ENCODE data around the gene TMEM271.

TMEM271 gene

DNA sequence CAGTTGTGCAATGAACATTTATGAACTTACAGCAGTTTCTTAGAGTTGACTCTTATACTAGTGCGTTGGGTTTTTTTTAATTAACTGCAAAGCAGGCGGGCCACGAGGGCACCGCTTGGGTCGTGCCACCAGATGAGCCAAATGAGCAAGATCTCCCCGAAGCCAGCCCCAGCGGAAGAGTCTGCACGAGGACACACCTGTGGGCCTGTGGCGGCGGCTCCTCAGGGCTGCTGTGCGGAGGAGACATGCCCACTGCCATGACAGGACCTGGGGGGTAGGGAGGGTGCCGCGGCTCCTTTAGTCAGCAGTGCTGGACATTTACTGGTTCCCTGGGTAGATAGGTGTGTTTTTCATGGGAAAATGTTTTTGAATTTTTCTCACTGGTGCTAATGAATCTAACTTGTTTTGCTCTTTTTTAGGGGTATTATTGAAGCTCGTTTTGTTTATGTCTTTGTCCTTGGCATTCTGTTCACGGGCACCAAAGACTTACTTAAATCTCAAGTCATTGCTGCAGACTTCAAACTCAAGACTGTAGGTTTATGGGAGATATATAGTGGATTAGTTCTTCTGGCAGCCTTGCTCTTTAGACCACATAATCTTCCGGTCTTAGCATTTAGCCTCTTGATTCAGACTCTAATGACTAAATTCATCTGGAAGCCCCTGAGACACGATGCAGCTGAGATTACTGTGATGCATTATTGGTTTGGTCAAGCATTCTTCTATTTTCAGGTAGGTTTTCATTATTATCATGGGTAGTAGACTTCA lies 45.9 kb downstream of the TMEM271 start:
- no peak overlapping the region for H3K27ac Mint-ChIP-seq
- no peak overlapping the region for H3K4me3 Mint-ChIP-seq
- peaks cover 8% of the 10 kb centered on the region for H3K9me3 Mint-ChIP-seq
- no peaks in the 10 kb centered on the region for H3K4me1 Mint-ChIP-seq (ENCODE audit: low read depth)
- no peaks in the 10 kb centered on the region for H3K27me3 Mint-ChIP-seq (ENCODE audit: low read depth)
- peaks cover 46% of the 10 kb centered on the region for H3K36me3 Mint-ChIP-seq (ENCODE audit: low read depth)

- no peak overlapping the region for H3K4me3 Mint-ChIP-seq
- H3K9me3 Mint-ChIP-seq = peaks cover 8% of the 10 kb centered on the region
- H3K36me3 Mint-ChIP-seq (ENCODE audit: low read depth) = peaks cover 46% of the 10 kb centered on the region
- no peak overlapping the region for H3K27ac Mint-ChIP-seq
- no peaks in the 10 kb centered on the region for H3K4me1 Mint-ChIP-seq (ENCODE audit: low read depth)
- H3K27me3 Mint-ChIP-seq (ENCODE audit: low read depth) = no peaks in the 10 kb centered on the region
Observed at GRCh38 chr4:529563-529962, 46.5 kb downstream of the TMEM271 start.

DNA sequence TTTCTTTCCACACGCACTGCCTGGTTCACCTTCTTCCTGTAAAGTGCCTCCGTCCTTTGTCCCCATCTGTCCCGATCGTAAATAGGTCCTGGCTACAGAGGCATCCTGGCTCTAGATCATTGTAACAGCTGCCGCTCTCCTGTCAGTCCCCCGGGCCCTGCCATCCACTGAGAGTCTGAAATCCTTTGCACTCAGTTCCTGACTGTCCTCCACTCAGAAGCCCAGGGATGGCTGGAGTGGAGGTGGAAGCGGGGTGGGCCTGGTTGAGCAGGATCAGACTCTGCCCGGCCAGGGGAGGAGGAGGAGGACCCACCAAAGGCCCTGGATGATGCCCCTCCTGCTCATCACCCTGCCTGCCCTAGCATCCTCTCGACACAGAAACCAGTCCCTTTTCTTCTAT lies 47.3 kb downstream of the TMEM271 start:
- Mint-ChIP-seq H3K4me3 (no peak overlapping the region), H3K36me3 (ENCODE audit: low read depth) (peaks cover 45% of the 10 kb centered on the region), H3K27me3 (ENCODE audit: low read depth) (no peaks in the 10 kb centered on the region), H3K4me1 (ENCODE audit: low read depth) (no peaks in the 10 kb centered on the region), H3K27ac (no peak overlapping the region), H3K9me3 (peaks cover 8% of the 10 kb centered on the region)

GRCh38 chr4:528296-528695 lies 47.8 kb downstream of the TMEM271 start:
- no peak overlapping the region for H3K4me3 Mint-ChIP-seq
- H3K4me1 Mint-ChIP-seq (ENCODE audit: low read depth) = no peaks in the 10 kb centered on the region
- no peaks in the 10 kb centered on the region for H3K27me3 Mint-ChIP-seq (ENCODE audit: low read depth)
- peaks cover 8% of the 10 kb centered on the region for H3K9me3 Mint-ChIP-seq
- no peak overlapping the region for H3K27ac Mint-ChIP-seq
- peaks cover 47% of the 10 kb centered on the region for H3K36me3 Mint-ChIP-seq (ENCODE audit: low read depth)

- Mint-ChIP-seq H3K4me1 (ENCODE audit: low read depth) (no peaks in the 10 kb centered on the region), H3K27me3 (ENCODE audit: low read depth) (no peaks in the 10 kb centered on the region), H3K9me3 (no peaks in the 10 kb centered on the region), H3K4me3 (no peak overlapping the region), H3K27ac (no peak overlapping the region), H3K36me3 (ENCODE audit: low read depth) (peaks cover 45% of the 10 kb centered on the region)
Observed at GRCh38 chr4:526971-527460, 49.1 kb downstream of the TMEM271 start.

- Mint-ChIP-seq H3K27ac (no peak overlapping the region), H3K27me3 (ENCODE audit: low read depth) (no peaks in the 10 kb centered on the region)
Observed at GRCh38 chr4:526189-526909, 49.7 kb downstream of the TMEM271 start.

GRCh38 chr4:525660-526059 lies 50.4 kb downstream of the TMEM271 start:
- Mint-ChIP-seq H3K4me3 (no peak overlapping the region), H3K9me3 (no peaks in the 10 kb centered on the region), H3K4me1 (ENCODE audit: low read depth) (no peaks in the 10 kb centered on the region), H3K27me3 (ENCODE audit: low read depth) (no peaks in the 10 kb centered on the region), H3K27ac (no peak overlapping the region), H3K36me3 (ENCODE audit: low read depth) (peaks cover 44% of the 10 kb centered on the region)

More at GRCh38 chr4:526189-526909, 49.7 kb downstream of the TMEM271 start:
- no peaks in the 10 kb centered on the region for H3K4me1 Mint-ChIP-seq (ENCODE audit: low read depth)
- no peaks in the 10 kb centered on the region for H3K9me3 Mint-ChIP-seq
- H3K36me3 Mint-ChIP-seq (ENCODE audit: low read depth) = peaks cover 45% of the 10 kb centered on the region
- H3K4me3 Mint-ChIP-seq = no peak overlapping the region

DNA sequence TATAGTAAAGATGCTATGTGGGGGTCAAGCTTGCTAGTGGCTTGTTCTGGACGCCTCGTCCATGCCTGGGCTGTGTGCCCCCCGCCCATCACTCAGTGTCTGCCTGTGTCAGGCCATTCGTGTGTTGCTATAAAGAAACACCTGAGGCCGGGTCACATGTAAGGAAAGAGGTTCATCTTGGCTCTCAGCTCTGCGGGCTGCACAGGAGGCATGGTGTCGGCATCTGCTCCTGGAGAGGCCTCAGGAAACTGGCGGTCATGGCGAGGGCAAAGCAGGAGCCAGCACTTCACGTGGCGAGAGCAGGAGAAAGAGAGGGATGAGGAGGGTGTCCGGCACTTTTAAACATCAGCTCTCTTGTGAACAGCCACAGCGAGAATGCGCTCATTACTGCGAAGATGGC lies 51.9 kb downstream of the TMEM271 start:
- Mint-ChIP-seq H3K9me3 (no peaks in the 10 kb centered on the region), H3K4me1 (ENCODE audit: low read depth) (no peaks in the 10 kb centered on the region), H3K4me3 (no peak overlapping the region), H3K27ac (no peak overlapping the region), H3K27me3 (ENCODE audit: low read depth) (no peaks in the 10 kb centered on the region), H3K36me3 (ENCODE audit: low read depth) (peaks cover 41% of the 10 kb centered on the region)
